Mononuclear cell (primary cell): ENCODE measurements around the gene UBL7. TPM values are rescaled to one million over a fixed set of nuclear protein-coding genes. Genes with fewer than 3 reads are reported as not detected.

Experiments used
- H3K27me3 ChIP-seq: 2 replicates; pipeline ENCODE4 v1.6.0; 2011; ENCODE audit warnings: low read length, control low read depth; ENCODE audit not compliant: insufficient read depth
- H3K4me1 ChIP-seq: 2 replicates; pipeline ENCODE4 v1.5.1; 2011; ENCODE audit warnings: mild to moderate bottlenecking, low read length, control low read depth; ENCODE audit not compliant: insufficient read depth
- H3K4me3 ChIP-seq: 2 replicates; pipeline ENCODE4 v1.5.1; 2011; ENCODE audit warnings: mild to moderate bottlenecking, low read length, moderate library complexity
- H3K9me3 ChIP-seq: 2 replicates; pipeline ENCODE4 v1.5.1; 2011; ENCODE audit warnings: low read depth, mild to moderate bottlenecking, control low read depth, low read length
- total RNA-seq: library from RNA; depleted of rRNA; stranded (reverse); fragments of >200 nt; gene quantifications from one replicate; pipeline ENCODE4 v1.2.3, GENCODE V29; 2012

UBL7 gene
- total RNA-seq, 1 donor, result 23.1 TPM

- Histone ChIP-seq H3K9me3 (no peaks in the 10 kb centered on the region), H3K27me3 (no peaks in the 10 kb centered on the region), H3K4me3 (no peak overlapping the region), H3K4me1 (peaks cover 38% of the 10 kb centered on the region)
Measured at GRCh38 chr15:74426404-74427281, 34.3 kb downstream of the UBL7 start.

GRCh38 chr15:74425630-74426029 is 35.3 kb downstream of the UBL7 start:
- Histone ChIP-seq H3K27me3 (no peaks in the 10 kb centered on the region), H3K4me3 (no peak overlapping the region), H3K4me1 (peaks cover 30% of the 10 kb centered on the region), H3K9me3 (no peaks in the 10 kb centered on the region)

- peaks cover 36% of the 10 kb centered on the region for H3K4me1 ChIP-seq
- no peaks in the 10 kb centered on the region for H3K27me3 ChIP-seq
- H3K4me3 ChIP-seq, result no peak overlapping the region
- no peaks in the 10 kb centered on the region for H3K9me3 ChIP-seq
Measured at GRCh38 chr15:74424901-74425528, 35.9 kb downstream of the UBL7 start.

GRCh38 chr15:74423431-74424257 is 37.3 kb downstream of the UBL7 start:
- Histone ChIP-seq H3K9me3 (no peaks in the 10 kb centered on the region), H3K4me3 (no peak overlapping the region), H3K27me3 (no peaks in the 10 kb centered on the region), H3K4me1 (peaks cover 23% of the 10 kb centered on the region)

- Histone ChIP-seq H3K4me1 (peaks cover 16% of the 10 kb centered on the region), H3K27me3 (no peaks in the 10 kb centered on the region), H3K4me3 (no peak overlapping the region), H3K9me3 (no peaks in the 10 kb centered on the region)
Measured at GRCh38 chr15:74422652-74423430, 38.1 kb downstream of the UBL7 start.

GRCh38 chr15:74422265-74422651 is 38.7 kb downstream of the UBL7 start:
- peaks cover 16% of the 10 kb centered on the region for H3K4me1 ChIP-seq
- H3K9me3 ChIP-seq, result no peaks in the 10 kb centered on the region

GRCh38 chr15:74421302-74422245 is 39.4 kb downstream of the UBL7 start:
- Histone ChIP-seq H3K4me3 (no peak overlapping the region), H3K27me3 (no peaks in the 10 kb centered on the region), H3K4me1 (peaks cover 16% of the 10 kb centered on the region), H3K9me3 (no peaks in the 10 kb centered on the region)

More at GRCh38 chr15:74422265-74422651, 38.7 kb downstream of the UBL7 start:
- H3K4me3 ChIP-seq, result no peak overlapping the region
- H3K27me3 ChIP-seq, result no peaks in the 10 kb centered on the region

GRCh38 chr15:74420193-74420905 is 40.6 kb downstream of the UBL7 start:
- Histone ChIP-seq H3K9me3 (no peaks in the 10 kb centered on the region), H3K4me3 (no peak overlapping the region), H3K4me1 (peaks cover 16% of the 10 kb centered on the region), H3K27me3 (no peaks in the 10 kb centered on the region)

- H3K4me3 ChIP-seq, result no peak overlapping the region
- no peaks in the 10 kb centered on the region for H3K27me3 ChIP-seq
- H3K9me3 ChIP-seq, result no peaks in the 10 kb centered on the region
- peaks cover 16% of the 10 kb centered on the region for H3K4me1 ChIP-seq
Measured at GRCh38 chr15:74419432-74419831, 41.5 kb downstream of the UBL7 start.

- no peak overlapping the region for H3K4me3 ChIP-seq
- no peaks in the 10 kb centered on the region for H3K9me3 ChIP-seq
- H3K27me3 ChIP-seq, result no peaks in the 10 kb centered on the region
- H3K4me1 ChIP-seq, result peaks cover 16% of the 10 kb centered on the region
Measured at GRCh38 chr15:74418575-74419338, 42.2 kb downstream of the UBL7 start.

- no peaks in the 10 kb centered on the region for H3K27me3 ChIP-seq
- H3K9me3 ChIP-seq, result no peaks in the 10 kb centered on the region
- H3K4me3 ChIP-seq, result no peak overlapping the region
- peaks cover 10% of the 10 kb centered on the region for H3K4me1 ChIP-seq
Measured at GRCh38 chr15:74417670-74418069, 43.3 kb downstream of the UBL7 start.

GRCh38 chr15:74417225-74417624 is 43.7 kb downstream of the UBL7 start:
- no peak overlapping the region for H3K4me3 ChIP-seq
- no peaks in the 10 kb centered on the region for H3K9me3 ChIP-seq
- H3K4me1 ChIP-seq, result peaks cover 7% of the 10 kb centered on the region
- H3K27me3 ChIP-seq, result no peaks in the 10 kb centered on the region
